ENCODE measurements around the gene SZT2.
"Not testable (repeated sequence)": the region's sequence is repeated elsewhere in the genome, so short reads cannot be mapped to it uniquely, and the experiment has no call there.

Gene SZT2

DNA sequence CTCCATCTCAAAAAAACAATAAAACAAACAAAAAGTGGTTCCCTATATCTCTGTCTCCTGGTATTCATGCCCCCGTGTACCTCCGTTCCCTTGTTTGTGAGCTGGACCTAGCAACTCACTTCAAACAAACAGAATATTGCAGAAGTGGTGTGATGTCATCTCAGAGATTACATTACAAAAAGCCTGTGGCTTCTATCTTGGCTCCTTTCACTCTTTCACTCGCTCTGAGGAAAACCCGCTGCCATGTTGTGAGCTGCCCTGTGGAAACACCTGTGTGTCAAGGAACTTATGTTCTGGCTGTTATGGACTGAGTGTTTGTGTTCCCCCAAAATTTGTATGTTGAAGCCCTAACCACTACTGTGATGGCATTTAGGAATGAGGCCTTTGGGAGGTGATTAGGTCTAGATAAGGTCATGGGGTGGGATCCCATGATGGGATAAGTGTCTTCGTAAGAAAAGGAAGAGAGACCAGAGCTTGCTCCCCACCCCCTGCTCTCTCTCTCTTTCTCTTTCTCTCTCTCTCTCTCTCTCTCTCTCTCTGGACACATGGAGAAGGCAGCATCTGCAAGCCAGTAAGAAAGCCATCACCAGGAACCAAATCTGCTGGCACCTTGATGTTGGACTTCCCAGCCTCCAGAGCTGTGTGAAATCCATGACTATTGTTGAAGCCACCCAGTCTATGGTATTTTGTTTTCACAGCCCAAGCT is 71.4 kb downstream of the SZT2 start:
- peak; percentile 74 for DNase-seq

DNA sequence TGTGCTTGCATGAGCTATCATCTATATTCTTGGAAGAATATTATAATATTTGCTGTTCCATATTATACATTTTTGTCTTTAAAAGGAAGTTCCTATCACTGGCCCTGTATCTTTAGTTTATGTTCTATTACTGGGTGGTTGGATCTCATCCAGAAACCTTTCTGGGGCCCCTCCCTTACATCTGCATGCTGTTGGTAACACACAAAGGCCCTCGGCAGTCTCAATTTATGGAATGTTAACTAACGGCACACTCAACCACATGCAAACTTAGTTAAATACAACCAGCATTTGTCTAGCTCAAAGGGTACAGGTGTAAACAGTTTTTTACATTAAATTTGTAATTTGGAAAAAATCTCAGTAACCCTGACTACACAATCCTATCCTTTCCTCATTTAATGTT is 73.8 kb downstream of the SZT2 start:
- DNase-seq: no peak

DNA sequence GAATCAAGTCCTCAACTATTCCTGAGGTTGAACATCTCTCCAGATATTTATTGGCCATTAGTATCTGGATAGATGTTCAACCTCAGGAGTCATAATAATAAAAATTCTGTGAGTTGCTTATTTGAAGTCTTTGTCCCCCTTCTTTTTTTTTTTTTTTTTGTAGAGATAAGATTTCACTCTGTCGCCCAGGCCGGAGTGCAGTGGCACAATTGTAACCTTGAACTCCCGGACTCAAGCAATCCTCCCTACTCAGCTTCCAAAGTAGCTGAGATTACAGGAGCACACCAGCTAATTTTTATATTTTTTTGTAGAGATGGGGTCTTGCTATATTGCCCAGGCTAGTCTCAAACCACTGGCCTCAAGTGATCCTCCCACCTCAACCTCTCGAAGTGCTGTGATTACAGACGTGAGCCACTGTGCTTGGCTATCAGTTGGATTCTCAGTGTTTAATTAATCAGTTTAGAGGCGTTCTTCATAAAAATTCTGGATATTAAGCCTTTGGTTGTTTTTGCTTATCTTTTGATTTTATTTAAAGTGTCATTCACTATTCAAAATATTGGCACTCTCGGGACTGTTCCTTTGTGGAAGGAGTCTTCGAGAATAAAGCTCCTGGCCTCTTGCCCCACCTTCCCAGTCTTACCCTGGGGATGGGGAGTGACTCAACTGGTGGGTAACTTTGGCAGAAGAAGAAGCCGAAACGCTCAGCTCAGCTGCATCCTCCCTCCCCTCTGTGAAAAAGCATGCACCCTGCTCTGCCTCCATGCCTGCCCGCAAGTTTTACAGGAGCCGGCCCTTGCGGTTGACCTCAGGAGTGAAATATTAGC is 75.2 kb downstream of the SZT2 start:
- DNase-seq: no peak

DNA sequence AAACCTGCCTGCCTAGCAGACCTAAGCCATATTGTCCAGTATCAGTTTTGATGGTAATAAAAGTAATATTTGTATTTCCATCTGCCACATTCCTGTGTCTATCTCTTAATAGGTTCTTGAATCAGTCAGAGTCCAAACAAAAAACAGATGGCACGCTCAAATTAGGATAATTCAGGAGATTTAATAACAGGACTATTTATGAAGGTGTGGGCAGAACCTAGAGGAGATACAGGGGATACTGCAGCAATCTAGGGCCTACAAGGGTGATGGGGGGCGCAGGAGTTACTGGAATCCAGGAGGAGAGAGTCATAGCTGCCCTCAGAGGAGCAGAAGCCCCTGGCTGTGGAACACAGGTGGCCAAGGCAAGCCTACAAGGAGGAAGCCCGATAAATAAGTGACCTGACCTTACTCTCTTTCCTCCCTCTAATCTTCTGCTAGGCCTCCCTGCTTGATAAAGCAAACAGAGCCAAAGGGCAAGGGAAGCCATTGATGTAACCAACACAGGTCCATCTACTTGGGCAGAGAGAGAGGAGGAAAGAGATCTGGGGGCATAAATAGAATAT is 75.9 kb downstream of the SZT2 start:
- DNase-seq: no peak

DNA sequence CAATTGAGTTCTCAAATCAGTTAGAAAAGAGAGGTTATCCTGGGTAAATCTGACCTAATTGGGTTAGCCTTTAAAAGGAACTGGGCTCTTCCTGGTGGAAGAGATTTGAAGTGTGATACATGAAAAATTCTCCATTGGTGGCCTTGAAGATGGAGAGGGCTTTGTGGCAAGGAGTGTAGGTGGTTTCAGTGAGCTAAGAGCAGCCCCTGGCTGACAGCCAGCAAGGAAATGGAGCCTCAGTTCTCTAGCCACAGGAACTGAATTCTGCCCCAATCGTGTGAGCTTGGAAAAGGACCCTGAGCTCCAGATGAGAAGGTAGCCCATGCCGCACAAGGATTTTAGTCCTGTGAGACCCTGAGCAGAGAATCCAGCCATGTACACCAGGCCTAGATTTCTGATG is 76.7 kb downstream of the SZT2 start:
- peak; percentile 61 for DNase-seq

DNA sequence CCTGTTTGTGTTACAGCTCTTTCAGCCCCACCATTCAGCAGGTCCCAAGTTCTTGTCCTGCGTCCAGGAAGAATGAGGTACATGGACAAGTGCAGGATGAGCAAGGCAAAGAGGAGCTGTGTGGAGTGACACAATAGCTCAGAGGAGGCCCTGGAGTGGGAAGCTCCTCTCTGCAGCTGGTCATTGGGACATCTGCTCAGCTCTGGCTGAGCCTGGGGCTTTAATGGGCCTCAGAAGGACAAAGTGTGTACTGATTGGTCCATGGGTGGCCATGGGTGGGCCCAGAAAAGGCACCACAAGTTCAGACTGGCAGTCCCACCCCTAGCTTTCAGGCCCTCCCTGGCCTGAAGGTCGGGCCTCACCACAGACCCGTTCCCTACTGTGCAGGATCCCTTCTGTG is 78.7 kb downstream of the SZT2 start:
- DNase-seq: no peak

DNA sequence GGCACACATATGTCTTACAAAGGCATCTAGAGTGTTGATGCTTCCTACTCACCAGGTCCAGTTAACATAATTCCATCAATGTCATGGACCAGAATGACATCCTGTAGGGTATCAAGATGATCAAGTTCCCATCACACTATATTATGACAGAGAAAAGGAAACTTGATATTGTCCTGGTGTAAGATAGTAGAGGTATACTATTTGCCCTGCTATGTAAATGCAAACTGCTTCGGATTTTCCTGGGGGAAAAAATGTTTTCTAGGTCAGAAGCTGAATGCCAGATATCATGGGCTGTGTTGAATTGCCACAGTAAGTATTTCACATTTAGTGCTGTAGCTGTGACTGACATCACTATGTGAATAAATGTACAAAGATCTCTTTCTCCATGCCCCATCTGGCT is 80.2 kb downstream of the SZT2 start:
- DNase-seq: no peak

DNA sequence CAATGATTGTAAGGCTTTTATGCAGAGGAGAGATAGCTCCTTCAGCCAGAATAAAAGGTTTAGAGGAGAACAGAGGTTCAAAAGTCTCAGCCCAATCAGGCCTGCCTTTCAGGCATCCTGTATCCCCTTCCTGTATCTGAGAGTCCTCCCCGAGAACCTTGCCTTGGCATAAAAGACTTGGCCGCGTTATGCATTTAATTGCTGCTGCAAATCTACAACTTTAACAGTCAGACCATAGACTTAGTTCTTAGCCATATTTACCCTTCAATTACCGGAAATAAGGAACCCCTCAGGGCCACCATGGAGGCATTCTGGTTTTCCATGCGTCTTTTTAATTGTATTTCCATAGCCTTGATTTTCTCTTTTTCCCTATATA is 82.4 kb downstream of the SZT2 start:
- no peak for DNase-seq

DNA sequence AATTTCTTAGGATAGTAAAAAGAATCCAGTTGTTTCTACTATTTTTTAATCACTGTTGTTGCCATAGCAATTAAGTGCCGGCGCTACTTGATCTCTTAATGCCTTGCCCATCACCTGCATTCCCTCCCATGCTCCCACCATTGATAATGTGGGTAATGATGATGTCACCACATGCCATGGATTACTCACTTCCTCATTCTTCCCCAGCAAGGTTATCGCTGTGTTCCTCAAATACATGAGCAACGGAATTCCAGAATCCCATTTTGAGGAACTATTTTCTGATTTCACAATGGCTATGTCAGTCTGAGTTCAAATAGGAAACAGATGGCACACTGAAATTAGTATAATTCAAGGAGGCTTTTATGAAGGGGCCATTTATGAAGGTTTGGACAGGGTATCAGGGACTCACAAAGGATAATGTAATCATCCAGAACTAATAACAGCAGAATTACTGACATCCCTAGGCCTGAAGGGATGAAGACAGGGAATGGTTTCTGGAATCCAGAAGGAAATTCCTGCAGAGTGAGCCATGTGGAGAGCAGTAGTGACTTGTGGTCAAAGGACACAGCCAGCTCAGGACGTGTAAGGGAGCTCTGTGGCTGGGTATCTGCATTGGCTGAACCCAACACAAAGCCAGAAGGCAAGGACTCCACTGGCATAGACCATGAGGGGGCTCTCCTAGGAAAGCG is 82.9 kb downstream of the SZT2 start:
- not testable (repeated sequence) for DNase-seq

DNA sequence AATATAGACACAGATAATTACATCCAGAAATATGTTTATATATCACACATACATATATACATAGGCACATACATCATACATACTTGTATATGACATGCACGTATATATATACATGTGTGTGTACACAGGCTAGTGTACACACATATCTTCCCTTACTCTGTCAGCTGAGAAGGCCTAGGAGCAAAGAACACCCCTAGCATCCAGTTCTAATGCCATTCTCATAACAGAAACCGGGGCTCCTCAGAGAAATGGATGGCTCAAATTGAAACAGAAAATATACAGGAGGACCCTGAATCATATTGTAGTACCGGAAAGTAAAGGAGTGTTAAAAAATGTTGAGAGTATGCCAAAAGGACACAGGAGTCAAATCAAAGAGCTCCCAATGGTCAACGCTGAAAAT is 83.8 kb downstream of the SZT2 start:
- no peak for DNase-seq

DNA sequence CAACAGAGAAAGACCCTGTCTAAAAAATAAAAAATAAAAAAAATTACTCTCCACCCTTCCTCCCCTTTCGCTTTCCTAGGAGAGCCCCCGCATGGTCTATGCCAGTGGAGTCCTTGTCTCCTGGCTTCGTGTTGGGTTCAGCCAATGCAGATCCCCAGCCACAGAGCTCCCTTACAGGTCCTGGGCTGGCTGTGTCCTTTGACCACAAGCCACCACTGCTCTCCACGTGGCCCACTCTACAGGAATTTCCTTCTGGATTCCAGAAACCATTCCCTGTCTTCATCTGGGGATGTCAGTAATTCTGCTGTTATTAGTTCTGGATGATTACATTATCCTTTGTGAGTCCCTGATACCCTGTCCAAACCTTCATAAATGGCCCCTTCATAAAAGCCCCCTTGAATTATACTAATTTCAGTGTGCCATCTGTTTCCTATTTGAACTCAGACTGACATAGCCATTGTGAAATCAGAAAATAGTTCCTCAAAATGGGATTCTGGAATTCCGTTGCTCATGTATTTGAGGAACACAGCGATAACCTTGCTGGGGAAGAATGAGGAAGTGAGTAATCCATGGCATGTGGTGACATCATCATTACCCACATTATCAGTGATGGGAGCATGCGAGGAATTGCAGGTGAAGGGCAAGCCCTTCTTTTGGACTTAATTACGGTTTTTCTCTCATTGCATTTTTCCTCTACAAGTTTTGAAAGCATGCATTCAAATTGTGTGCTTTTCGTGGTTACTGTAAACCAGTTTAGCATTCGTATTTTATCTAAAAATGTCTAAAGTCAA is 86.1 kb downstream of the SZT2 start:
- DNase-seq: not testable (repeated sequence)

DNA sequence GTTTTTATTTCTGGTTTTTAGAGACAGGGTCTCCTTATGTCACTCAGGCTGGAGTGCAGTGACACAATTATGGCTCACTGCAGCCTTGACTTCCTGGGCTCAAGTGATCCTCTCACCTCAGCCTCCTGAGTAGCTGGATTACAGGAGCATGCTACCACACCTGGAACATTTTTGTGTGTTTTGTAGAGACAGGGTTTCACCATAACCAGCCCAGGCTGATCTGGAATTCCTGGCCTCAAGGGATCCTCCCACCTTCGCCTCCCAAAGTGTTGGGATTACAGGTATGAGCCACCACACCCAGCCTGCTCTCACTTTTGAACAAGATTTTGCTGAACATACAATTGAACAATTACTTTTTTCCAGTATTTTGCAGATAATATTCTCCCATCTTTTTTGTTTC is 88.0 kb downstream of the SZT2 start:
- no peak for DNase-seq

DNA sequence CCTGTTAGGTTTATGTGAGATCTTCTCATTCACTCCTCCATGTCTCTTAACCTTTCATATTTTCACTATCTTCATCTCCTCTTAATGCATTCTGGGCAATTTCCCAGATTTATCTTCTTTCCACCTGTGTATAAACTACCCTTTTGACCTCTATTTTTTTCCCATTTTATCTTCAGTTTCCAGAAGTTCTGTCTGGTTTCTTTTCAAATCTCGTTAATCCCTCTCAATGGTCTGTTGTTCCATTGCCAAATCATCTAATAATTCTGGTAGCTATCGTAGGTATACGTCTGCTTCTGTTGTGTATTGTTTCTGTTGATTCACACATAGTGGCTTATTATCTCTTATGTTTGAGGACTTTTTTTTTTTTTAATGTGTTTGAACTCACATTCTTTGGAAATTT is 89.7 kb downstream of the SZT2 start:
- DNase-seq: no peak

DNA sequence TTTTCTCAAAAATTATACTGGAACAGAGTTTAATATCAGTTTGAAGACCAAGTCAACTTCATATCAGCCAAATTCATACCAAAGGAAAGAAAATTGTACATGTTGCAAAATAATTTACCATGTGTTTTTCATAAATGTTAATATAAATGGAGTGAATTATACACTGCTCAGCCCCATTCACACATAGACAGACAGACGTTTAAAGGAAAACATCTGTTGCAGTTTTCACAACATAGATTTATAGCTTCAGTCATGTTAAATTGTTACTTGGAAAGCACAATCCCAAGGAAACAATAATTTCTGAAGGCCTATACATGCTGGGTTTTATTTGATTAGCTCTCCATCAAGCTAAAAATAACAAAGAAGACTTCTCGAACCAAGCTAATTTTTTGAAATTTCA is 91.8 kb downstream of the SZT2 start:
- DNase-seq: no peak

DNA sequence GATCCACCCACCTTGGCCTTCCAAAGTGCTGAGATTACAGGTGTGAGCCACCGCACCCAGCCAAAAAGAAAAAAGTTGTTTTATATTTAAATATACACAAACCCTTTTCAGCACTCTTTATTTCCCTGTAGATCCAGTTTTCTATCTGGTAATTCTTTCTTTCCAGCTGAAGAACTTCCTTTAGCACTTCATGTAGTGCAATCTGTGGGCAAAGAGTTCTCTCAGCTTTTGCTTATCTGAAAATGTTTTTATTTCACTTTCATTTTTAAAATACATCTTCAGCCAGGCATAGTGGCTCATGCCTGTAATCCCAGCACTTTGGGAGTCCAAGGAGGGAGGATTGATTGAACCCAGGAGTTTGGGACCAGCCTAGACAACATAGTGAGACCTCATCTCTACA is 92.5 kb downstream of the SZT2 start:
- no peak for DNase-seq

DNA sequence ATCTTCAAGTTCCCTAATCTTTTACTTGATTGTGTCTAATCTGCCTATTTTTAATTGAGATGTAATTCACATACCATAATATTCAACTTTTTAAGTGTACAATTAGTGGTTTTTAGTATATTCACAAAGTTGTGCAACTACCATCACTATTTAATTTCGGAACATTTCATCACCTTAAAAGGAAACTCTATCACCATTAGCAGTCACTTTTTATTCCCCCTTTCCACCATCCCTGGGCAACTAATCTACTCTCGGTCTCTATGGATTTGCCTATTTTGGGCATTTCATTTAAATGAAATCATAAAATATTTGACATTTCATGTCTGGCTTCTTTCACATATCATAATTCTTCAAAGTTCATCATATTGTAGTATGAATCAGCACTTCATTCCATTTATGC is 94.7 kb downstream of the SZT2 start:
- DNase-seq: no peak

DNA sequence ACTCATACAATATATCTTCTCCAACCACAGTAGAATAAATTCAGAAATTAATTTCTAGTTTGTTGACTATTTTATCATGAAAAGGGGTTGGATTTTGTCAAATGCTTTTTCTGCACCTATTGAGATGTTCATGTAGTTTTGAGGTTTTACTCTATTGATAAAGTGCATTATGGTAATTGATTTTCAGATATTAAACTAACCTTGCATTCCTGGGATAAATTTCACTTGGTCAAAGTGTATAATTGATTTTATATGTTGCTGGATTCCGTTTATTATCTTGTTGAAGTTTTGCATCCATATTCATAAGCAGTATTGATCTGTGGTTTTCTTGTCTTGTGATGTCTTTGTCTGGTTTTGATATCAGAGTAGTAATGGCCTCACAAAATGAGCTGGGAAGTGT is 98.5 kb downstream of the SZT2 start:
- DNase-seq: no peak

DNA sequence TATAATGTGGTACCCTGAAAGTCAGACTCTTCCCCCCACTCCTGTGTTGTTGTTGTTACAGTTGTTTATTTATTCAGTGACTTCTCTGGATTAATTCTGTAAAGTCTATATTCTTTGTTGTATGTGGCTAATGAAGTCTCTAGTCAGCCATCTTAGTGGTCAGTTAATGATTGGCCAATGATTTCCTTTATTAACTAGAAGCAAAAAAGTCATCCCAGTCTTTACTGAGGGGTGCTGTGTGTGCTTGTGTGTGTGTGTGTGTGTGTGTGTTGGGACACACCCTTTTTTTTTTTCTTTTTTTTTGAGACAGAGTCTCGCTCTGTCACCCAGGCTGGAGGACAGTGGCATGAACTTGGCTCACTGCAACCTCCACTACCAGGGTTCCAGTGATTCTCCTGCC is 101.4 kb downstream of the SZT2 start:
- DNase-seq: no peak

DNA sequence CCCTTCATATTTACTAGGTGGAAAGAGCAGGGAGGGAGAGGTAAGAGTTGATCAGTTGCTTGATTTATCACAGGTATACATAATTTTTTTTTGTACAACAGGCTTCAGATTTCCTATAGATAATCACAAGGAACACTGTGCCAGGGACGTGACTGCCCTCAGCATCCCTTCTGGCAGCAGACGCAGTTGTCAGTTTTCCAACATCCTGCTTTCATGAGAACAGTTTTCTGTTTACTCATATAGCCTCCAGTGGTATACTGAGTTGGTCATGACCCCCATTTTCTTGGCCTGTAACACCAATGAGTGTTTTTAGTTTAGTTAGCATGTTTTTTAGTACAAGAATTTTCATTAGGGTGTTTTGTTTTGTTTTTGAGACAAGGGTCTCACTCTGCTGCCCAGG is 103.1 kb downstream of the SZT2 start:
- peak; percentile 21 for DNase-seq

DNA sequence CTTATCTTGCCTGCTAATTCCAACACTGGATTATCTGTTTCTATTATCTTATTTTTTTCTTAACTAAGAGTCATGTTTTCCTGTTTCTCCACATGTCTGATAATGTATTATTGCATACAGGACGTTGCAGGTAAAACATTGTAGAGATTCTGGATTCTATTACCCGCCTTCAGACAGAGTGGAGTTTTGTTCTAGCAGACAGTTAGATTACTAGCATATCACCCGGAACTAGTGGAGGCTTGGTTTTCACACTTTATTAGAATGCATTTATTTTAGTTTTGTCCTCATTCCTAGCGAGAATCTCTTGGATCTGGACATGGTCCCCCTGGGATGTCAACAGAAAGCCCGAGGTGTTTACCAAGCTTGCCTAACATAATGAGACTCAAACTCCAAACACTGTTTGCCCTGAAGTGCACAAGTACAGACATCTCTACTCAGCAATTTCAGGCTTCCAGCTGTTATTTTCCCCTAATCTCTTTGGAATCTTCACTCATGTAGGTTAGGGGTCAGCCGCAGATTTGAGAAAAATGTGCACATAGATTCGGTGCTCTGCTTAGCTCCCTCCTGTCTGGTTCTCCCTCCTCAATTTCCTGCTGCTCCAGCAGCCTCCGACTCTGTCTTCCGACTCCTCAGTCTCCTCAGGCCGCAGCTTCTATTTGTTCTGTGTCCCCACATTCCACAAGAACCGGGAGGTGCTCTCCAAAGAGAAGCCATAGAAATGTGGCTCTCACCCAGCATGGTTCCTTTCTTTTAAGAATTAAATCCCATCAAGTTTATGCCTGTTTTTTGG is 104.2 kb downstream of the SZT2 start:
- no peak for DNase-seq

DNA sequence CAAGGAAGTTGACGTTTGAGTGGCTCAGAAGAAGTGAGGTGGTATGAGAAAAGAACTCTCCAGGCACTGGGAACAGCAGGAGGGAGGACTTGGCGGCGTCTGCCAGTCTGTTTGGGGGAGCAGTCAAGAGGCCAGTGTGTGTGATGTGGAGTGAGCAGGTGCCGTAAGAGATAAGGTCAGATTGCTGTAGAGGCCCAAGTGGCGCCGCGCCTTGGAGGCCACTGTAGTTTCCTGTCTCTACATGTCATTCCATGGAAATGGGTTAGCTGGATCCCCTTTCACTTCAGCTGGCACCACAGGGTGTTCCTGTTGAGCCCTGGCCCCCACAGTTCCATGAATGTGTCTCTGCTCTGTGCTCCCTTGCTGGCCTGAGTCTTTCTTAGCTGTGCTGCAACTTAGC is 105.5 kb downstream of the SZT2 start:
- DNase-seq: no peak

DNA sequence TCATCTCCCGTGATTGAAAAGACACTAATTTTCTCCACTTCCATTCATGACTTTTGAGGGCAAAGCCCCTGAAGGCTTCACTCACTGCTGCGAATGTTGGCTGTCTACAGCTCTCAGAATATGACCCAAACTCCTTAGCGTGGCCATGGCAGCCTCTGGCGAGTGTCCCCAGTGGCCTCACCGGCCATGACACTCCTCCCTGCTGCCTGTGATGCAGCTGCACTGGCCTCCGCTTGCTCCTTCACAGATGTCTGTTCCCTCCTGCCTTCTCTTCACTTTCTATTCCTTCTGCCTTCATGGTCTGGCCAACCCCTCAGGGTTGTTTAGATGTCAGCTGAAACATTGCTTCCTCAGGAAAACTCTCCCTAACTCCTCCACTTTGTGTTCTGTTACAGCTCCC is 110.2 kb downstream of the SZT2 start:
- DNase-seq: no peak
